Smooth muscle cell of the umbilical artery (primary cell): ENCODE data around the gene PROKR1. TPM values are rescaled to one million over a fixed set of nuclear protein-coding genes. Genes with fewer than 3 reads are reported as not detected.

Source experiments
- total RNA-seq: library from RNA; depleted of rRNA; stranded (reverse); fragments of >200 nt; gene quantifications from 2 replicates; pipeline ENCODE4 v1.2.3, GENCODE V29; 2014

PROKR1 gene
- not detected in 2 replicates for total RNA-seq

GRCh38 chr2:68643011-68643873, at the start of gene PROKR1:
PROKR1 (plus strand) TSS chr2:68643579; CDS start chr2:68645822, 2,243 bp downstream.

Other genes with a start within 250 kb of the PROKR1 start
- gene FBXO48, start 176.3 kb upstream of the PROKR1 start, total RNA-seq: 0.30 and 0.37 TPM in 2 replicates
- gene APLF, start 176.0 kb upstream of the PROKR1 start, total RNA-seq: 6.3 and 7.1 TPM in 2 replicates
- 0.18 and 0.30 TPM in 2 replicates for gene ARHGAP25, start 91.2 kb downstream of the PROKR1 start, total RNA-seq
- gene BMP10, start 227.8 kb downstream of the PROKR1 start, total RNA-seq: not detected in 2 replicates